ENCODE measurements around the gene BCAS3.

Gene BCAS3

GRCh38 chr17:61291451-61292285 lies 614.0 kb downstream of the BCAS3 start:
- no peak for DNase-seq (ENCODE audit: low spot score)

GRCh38 chr17:61294286-61294685 lies 616.6 kb downstream of the BCAS3 start:
- no peak for DNase-seq (ENCODE audit: low spot score)

- no peak for DNase-seq (ENCODE audit: low spot score)
Measured at GRCh38 chr17:61294777-61295176, 617.1 kb downstream of the BCAS3 start.

GRCh38 chr17:61296058-61296457 lies 618.4 kb downstream of the BCAS3 start:
- no peak for DNase-seq (ENCODE audit: low spot score)

- no peak for DNase-seq (ENCODE audit: low spot score)
Measured at GRCh38 chr17:61299517-61300513, 622.2 kb downstream of the BCAS3 start.

- no peak for DNase-seq (ENCODE audit: low spot score)
Measured at GRCh38 chr17:61302953-61303816, 625.5 kb downstream of the BCAS3 start.

GRCh38 chr17:61303817-61304096 lies 626.1 kb downstream of the BCAS3 start:
- DNase-seq (ENCODE audit: low spot score): no peak

DNA sequence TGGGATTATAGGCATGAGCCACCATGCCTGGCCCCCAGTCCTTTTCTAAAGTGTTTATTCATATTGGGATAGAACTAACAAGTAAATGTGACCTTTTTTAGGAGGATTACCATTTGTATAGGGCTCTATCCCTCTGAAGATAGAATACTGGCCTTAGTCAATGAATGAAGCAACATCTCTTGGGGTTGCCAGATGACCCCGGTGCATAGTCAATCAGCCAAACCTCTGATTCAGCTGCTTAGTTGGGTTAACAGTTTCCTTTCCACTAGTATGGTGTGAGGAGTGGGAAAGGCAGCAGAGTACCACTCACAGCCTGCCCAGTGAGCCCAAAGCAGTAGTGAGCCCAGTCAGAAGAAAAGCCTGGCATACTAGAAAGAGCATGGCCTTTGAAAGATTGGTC lies 627.4 kb downstream of the BCAS3 start:
- DNase-seq (ENCODE audit: low spot score): no peak

GRCh38 chr17:61306003-61306402 lies 628.4 kb downstream of the BCAS3 start:
- DNase-seq (ENCODE audit: low spot score): no peak

DNA sequence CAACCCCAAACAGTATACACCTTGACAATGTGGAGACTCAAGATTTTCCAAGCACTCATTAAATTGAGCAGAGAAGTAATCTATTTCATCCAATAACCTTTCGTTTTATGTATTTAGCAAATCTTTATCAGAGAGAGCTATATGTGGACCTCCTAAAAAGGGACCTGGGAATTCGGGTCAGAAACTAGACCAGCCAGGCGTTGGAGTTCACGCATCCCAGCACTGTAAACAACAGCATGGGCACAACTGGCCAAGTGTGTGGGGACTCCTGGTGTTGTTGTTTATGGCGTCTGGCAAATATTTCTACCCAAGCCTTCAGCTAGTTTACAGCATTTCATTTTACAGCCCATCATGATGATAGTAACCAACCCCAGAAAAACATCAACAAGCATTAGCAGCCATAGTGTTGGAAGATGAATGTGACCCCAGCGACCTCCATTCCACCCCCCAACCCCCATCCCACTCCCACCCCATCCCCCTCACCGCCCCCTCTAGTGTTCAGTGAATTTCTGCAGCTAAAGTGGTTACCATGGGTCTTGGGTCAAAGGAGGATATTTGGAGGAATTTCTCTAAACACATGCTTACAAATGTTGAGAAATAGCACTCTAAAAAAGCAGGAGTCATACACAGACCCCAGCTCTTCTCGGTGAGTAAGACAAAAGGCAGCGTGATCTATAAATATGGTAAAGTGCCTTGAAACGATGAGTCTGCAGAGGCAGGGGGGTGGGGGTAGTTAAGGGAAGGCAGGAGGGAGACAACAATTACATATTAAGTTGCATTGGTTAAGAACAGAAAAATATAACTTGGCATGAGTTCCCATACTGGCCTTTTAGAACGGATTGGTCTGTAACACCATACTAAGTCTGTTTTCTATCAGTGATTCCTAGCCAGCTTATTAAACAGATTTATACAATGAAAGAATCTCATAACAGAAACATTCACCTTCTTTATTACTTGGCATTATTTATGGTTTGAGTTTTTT lies 630.5 kb downstream of the BCAS3 start:
- no peak for DNase-seq (ENCODE audit: low spot score)

DNA sequence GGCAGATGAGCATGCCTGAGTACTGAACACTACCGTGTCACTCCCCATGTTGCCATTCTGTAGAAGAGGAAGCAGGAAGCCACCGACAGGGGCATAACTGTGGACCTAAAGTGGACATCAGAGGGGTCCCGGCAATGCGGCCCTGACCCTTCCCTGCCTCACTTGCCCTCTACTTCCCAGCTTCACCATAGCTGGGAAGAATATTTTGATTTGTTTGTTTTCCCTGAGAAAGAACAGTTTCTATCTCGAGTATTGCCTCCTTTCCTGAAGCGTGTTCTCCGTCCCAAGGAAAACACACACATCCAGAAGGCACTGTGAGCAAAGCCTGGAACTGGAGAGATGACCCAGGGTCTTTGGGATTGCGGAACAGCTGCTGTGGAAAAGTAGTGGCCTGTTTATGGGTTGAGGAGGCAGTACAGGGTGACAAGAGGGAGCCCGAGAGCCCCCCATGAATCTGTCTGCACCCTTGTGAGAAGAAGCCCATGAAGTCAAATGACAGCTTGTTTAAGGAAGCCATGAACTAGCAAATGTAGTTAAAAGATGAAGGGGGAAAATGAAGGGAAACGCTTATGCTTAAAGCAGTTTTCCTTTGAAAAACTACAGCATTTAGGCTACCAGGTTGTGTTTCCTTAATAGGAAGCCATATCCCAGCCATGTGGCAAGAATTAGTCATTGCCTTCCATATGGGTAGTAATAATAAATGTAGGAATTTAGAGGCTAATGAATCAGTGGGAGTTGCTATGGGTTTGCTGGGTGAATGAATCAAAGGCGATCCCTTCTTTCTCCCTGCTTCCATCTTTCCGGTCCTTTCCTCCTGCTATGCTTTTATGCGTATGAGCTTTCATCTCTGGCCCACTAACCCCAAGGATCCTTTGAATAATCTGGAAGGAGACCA lies 632.0 kb downstream of the BCAS3 start:
- no peak for DNase-seq (ENCODE audit: low spot score)

- no peak for DNase-seq (ENCODE audit: low spot score)
Measured at GRCh38 chr17:61310590-61310989, 632.9 kb downstream of the BCAS3 start.

DNA sequence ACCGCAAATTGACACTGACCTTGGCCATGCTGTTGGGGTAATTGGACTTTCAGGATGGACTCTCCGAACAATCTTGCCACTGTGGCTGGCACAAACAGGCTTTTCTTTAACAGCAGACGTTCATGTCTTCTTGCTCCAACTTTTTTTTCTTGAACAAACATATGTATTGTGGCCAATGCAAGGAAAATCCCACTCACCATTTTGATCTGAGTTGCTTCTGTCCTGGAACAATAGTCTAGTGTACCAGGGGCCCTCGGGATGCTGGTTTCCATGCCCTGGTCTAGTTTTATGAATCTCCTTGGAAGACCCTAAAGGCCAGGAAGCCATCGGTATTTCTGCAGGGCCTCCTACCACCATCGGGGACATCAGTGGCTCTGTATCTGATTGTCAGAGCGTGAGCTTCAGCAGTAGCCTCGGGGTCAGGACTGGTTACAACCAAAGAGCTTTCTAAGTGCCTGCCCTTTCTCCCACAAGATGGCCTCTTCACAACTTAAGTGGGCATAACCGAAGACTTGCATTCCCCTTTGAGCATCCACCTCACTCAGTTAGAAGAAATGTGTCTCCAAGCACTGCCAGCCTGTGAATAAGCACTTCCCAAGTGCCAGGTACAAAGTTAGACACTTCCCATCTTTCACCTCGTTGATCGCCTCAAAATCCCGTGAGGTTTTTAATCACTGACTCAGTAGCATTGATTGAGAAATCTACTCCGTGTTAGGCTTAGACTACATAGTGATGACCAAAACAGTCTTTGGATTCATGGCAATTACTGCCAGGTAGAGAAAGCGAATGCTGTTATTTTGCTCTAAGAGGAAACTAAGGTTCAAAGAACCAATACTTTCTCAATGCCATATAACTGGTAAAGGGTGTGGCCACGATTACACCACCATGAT lies 635.0 kb downstream of the BCAS3 start:
- DNase-seq (ENCODE audit: low spot score): no peak

GRCh38 chr17:61313461-61314326 lies 636.0 kb downstream of the BCAS3 start:
- DNase-seq (ENCODE audit: low spot score): no peak

DNA sequence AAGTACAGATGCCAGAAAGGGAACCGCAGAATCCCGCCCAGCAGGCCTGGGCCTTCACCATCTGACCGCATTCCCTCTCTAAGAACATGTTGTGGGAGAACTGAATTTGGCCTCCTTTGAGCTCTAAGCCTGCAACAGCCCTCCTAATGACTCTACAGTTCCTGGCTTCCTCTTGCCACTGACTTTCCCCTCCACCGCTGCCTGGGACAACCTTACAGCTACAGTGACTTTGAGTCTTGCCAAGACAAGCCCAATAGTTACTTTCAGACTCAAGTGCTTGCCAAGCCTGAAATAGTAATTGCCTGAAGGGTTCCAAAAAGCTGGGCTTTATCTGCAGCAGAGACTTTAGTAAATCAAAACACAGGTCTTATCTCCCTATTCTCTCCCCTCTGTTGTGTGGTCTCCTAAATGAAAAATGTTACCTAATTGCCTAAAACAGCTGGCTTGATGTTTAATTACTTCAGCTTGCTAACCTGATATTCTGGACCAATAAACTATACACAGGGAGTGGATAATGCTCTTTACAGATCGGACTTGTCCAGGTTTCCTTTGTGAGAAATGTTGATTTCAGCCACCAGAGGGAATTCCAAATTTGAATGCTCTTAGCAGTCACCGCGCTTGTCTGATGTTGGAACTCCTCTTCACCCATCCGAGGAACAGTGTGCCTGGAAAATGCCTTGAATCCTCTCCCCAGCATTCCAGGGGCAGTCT lies 636.9 kb downstream of the BCAS3 start:
- DNase-seq (ENCODE audit: low spot score): no peak

DNA sequence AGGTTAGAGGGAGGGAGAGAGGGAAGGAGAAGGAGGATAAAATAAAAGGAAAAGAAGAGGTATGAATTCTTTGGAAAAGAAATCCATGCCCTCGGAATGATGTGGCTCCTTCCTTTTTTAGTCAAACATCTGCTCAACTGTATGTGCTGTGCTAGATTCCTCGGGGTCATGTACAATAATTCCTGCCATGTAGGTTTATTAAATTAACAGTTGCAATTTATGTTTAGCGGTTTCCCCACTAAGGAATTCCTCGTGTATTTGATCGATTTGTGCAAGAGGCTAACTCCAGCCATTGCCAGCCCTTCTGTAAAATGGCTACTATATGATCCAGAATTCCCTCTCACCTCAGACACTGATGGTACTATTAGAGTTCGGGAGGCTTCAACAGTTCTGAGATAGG lies 639.0 kb downstream of the BCAS3 start:
- DNase-seq (ENCODE audit: low spot score): no peak

GRCh38 chr17:61317779-61318178 lies 640.1 kb downstream of the BCAS3 start:
- DNase-seq (ENCODE audit: low spot score): no peak

All from CD4-positive, alpha-beta T cell treated with Interleukin-15 for 4 hours (primary cell).